Stimulated activated CD4-positive, alpha-beta T cell treated with anti-CD3 and anti-CD28 coated beads, TNF-alpha, amount 100 ng/mL, for 24 hours (primary cell): ENCODE results near the gene GOLGA6L4.
"Not testable (repeated sequence)": the region's sequence is repeated elsewhere in the genome, so short reads cannot be mapped to it uniquely, and the experiment has no call there.

ENCODE experiments used
- DNase-seq, 3 experiments: peaks; one replicate each; pipeline ENCODE4 v3.0.0-alpha.2; 2020; ENCODE audit warnings: low read depth in 3 of 3

GOLGA6L4 gene

GRCh38 chr15:84235573-84235972 lies at the start of gene GOLGA6L4:
Gene GOLGA6L4, plus strand, starts transcription at chr15:84235773. Its CDS starts 62 bp downstream, at chr15:84235835.
- not testable (repeated sequence) for DNase-seq

DNA sequence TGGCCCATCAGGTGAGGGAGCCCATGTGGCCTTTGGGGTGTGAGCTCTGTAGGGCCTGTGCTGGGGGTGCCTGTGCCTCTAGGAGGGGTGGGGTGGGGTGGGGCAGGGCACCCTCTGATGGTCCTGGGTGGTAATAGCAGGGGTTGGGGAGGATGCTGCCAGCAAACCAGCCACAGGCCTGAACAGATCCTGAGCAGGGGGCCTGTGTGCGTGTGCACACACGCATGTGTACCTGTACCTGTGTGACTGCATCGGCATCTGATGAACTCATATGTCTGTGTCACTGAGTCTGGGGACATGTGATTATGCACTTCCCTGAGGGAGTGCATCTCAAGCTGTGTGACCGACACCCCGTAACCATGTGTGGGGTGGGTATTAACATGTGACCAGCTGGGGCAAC lies 42.6 kb upstream of the GOLGA6L4 start:
- not testable (repeated sequence) for DNase-seq

DNA sequence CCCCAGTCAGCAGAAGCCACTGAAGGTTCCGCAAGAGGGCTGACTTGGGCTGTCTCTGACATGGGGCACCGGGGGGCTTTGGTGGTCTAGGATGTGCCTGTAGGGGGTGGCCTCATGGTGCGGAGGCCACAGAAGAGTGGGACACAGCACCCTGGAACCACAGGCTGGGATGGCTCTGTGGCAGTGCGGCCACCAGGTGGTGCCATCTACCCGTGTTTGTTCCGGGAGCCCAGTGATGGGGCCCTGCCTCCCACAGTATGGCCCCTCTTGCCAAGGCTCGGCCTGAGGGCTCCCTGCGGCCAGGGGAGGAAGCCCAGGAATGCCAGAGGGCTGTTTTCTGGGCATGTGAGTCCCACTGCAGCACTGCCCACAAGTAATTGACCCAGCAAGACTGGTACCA lies 40.0 kb upstream of the GOLGA6L4 start:
- DNase-seq = not testable (repeated sequence)

- DNase-seq = not testable (repeated sequence)
These were observed 38.9 kb upstream of the GOLGA6L4 start for GRCh38 chr15:84196530-84197188.

DNA sequence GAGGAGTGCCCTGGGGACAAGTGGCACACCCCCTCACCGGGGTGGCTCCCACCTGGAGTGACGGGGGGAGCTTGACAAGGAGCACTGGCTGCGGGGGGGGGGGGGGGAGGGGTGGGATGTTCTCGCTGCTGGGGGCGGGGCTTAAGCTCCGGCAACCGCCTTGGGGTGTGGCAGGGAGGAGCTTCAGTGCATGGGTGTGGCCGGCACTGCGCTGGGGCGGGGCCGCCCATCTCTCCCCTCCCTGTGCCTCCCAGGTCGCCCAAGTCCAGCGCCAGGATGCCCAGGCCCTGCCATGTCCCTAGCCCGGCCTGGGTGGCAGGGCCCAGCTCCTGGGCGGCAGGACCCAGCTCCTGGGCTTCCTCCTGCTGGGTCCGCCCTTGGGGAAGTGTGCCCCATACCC lies 35.7 kb upstream of the GOLGA6L4 start:
- peak in 1 of 3 experiments; percentile 1 for DNase-seq

DNA sequence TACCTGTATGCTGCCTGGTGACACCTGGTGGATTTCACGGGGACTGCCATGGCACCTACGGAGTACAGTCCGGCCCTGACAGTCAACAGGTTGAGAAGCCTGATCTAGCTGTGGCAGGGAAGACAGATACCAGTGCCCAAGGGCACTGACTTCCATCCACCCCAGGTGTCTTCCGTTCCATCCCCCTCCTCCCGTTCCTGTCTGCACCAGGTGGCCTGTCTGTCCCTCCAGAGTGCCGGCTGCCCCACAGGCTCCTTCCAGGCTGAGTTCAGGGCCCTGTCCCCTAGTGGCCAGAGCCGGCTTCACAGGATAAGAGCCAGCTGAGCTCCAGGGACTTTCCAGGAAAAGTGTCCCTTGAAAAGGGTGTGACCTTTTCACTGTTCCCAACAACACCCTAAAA lies 10.9 kb downstream of the GOLGA6L4 start:
- peak in 1 of 3 experiments; percentile 0 for DNase-seq
